HCT116 (cell line): ENCODE data around the gene PTDSS2. TPM values are rescaled to one million over a fixed set of nuclear protein-coding genes. Genes with fewer than 3 reads are reported as not detected.

Experiments
- ATAC-seq: fragments of 200-7000 bp; cut with Tn5 transposase; 2 replicates; pipeline ENCODE4 v1.9.1; 2020; ENCODE audit warnings: mild to moderate bottlenecking, moderate library complexity
- BruUV-seq: library from RNA; stranded (reverse); fragments of 400-500 nt; replicated peaks from 2 replicates; lab custom pipeline; 2021; lab: Mats Ljungman, UMichigan
- CTCF ChIA-PET: fragments of 300-600 bp; sonication (Branson Sonifier 250); formaldehyde crosslinking; loops from one replicate; lab custom pipeline; 2021; ENCODE audit warnings: antibody characterized with exemption; lab: Charles Lee
- POLR2A ChIA-PET: fragments of 300-600, 350-600 bp; sonication (Branson Sonifier 250); formaldehyde crosslinking; loops from one replicate; lab custom pipeline; 2021; ENCODE audit warnings: antibody characterized with exemption; lab: Charles Lee
- RAD21 ChIA-PET, 2 experiments: fragments of 300-600 bp; sonication (Branson Sonifier 250); formaldehyde crosslinking; loops; one replicate each; lab custom pipeline; 2023; ENCODE audit warnings: low total read pairs in 2 of 2; ENCODE audit not compliant: uncharacterized antibody in 2 of 2, unreplicated experiment in 2 of 2, low non-redundant PET in 1 of 2; lab: Charles Lee
- DNase-seq: peaks from one replicate; pipeline ENCODE4 v3.0.0-alpha.2; 2010; ENCODE audit warnings: low read depth, low spot score
- H2AFZ ChIP-seq: fragments of 200-600 bp; shearing (Covaris generic), sonication (generic); 2 replicates; pipeline ENCODE4 v1.6.1; 2017; ENCODE audit warnings: low read depth, mixed run types, mixed read lengths, antibody characterized with exemption, low read length; ENCODE audit not compliant: poor library complexity, severe bottlenecking
- H3K27ac ChIP-seq: 2 replicates; pipeline ENCODE4 v1.5.1; 2012; ENCODE audit warnings: low read depth, low read length
- H3K27me3 ChIP-seq: fragments of 200-600 bp; sonication (generic); 2 replicates; pipeline ENCODE4 v1.6.1; 2016; ENCODE audit warnings: mixed run types, low read length, mixed read lengths; ENCODE audit not compliant: insufficient read depth
- H3K36me3 ChIP-seq, 2 experiments: fragments of 200-500 bp in 1 of 2; fragments of 200-600 bp in 1 of 2; sonication (Bioruptor generic) in 1 of 2; sonication (generic) in 1 of 2; 2 replicates each; pipeline versions ENCODE4 v1.5.1 to v1.6.1; 2014 to 2016; ENCODE audit warnings: low read length in 2 of 2, inconsistent platforms in 1 of 2, mixed read lengths in 1 of 2, mixed run types in 1 of 2; ENCODE audit not compliant: insufficient read depth in 2 of 2, control insufficient read depth in 1 of 2
- H3K4me1 ChIP-seq, 2 experiments: fragments of 200-600 bp in 1 of 2; sonication (generic) in 1 of 2; 2 replicates each; pipeline versions ENCODE4 v1.5.1 to v1.6.1; 2012 to 2017; ENCODE audit warnings: low read length in 2 of 2, inconsistent platforms in 1 of 2, mild to moderate bottlenecking in 1 of 2, mixed read lengths in 1 of 2, mixed run types in 1 of 2, moderate library complexity in 1 of 2; ENCODE audit not compliant: insufficient read depth in 2 of 2, control insufficient read depth in 1 of 2
- H3K4me2 ChIP-seq: fragments of 200-600 bp; sonication (generic); 2 replicates; pipeline ENCODE4 v1.6.1; 2017; ENCODE audit warnings: mixed run types, low read length, mixed read lengths
- H3K4me3 ChIP-seq, 2 experiments: fragments of 200-600 bp in 1 of 2; sonication (generic) in 1 of 2; replicated peaks in 1 of 2; 2 replicates each; pipeline ENCODE4 v1.5.1; 2011 to 2016; ENCODE audit warnings: low read length in 2 of 2, control low read depth in 1 of 2, low read depth in 1 of 2, mild to moderate bottlenecking in 1 of 2, mixed read lengths in 1 of 2, mixed run types in 1 of 2
- H3K79me2 ChIP-seq: fragments of 200-600 bp; sonication (generic); 2 replicates; pipeline ENCODE4 v1.6.1; 2017; ENCODE audit warnings: mild to moderate bottlenecking, mixed run types, low read length, moderate library complexity, mixed read lengths; ENCODE audit not compliant: insufficient read depth
- H3K9ac ChIP-seq: fragments of 200-600 bp; sonication (generic); 2 replicates; pipeline ENCODE4 v1.6.1; 2016; ENCODE audit warnings: low read length, mixed read lengths
- H3K9me2 ChIP-seq: fragments of 200-600 bp; sonication (generic), shearing (Covaris generic); 2 replicates; pipeline ENCODE4 v1.6.1; 2017; ENCODE audit warnings: mixed run types, mild to moderate bottlenecking, moderate library complexity; ENCODE audit not compliant: insufficient read depth
- H3K9me3 ChIP-seq, 2 experiments: fragments of 200-500 bp in 1 of 2; fragments of 200-600 bp in 1 of 2; sonication (Bioruptor generic) in 1 of 2; sonication (generic) in 1 of 2; 2 replicates each; pipeline ENCODE4 v1.6.1; 2014 to 2017; ENCODE audit warnings: low read length in 2 of 2, mixed read lengths in 2 of 2, inconsistent platforms in 1 of 2, low read depth in 1 of 2, mild to moderate bottlenecking in 1 of 2, mixed run types in 1 of 2, moderate library complexity in 1 of 2; ENCODE audit not compliant: control insufficient read depth in 1 of 2, insufficient read depth in 1 of 2
- H4K20me1 ChIP-seq: fragments of 200-600 bp; sonication (generic), shearing (Covaris generic); 2 replicates; pipeline ENCODE4 v1.6.1; 2017; ENCODE audit warnings: mixed run types, mild to moderate bottlenecking, moderate library complexity; ENCODE audit not compliant: insufficient read depth
- CBX3 ChIP-seq: IDR thresholded peaks from 2 replicates; pipeline ENCODE4 v1.6.1; 2012; ENCODE audit warnings: low read depth
- CEBPB ChIP-seq: IDR thresholded peaks from 2 replicates; pipeline ENCODE4 v1.6.1; 2012; ENCODE audit warnings: low read depth
- CTCF ChIP-seq, 3 experiments: fragments of 200-600 bp in 1 of 3; sonication (generic) in 1 of 3; IDR thresholded peaks in 2 of 3; conservative IDR thresholded peaks in 1 of 3; 2 replicates each; pipeline ENCODE4 v1.5.1; 2012 to 2017; ENCODE audit warnings: low read depth in 2 of 3, low read length in 2 of 3, antibody characterized with exemption in 1 of 3, borderline replicate concordance in 1 of 3, control low read depth in 1 of 3, mild to moderate bottlenecking in 1 of 3, mixed read lengths in 1 of 3, mixed run types in 1 of 3, moderate library complexity in 1 of 3; ENCODE audit not compliant: insufficient read depth in 1 of 3
- EGR1 ChIP-seq: IDR thresholded peaks from 2 replicates; pipeline ENCODE4 v1.6.1; 2012; ENCODE audit warnings: low read depth
- ELF1 ChIP-seq: IDR thresholded peaks from 2 replicates; pipeline ENCODE4 v1.6.1; 2012; ENCODE audit warnings: low read depth, borderline replicate concordance
- EZH2phosphoT487 ChIP-seq: fragments of 200-600 bp; IDR thresholded peaks from 2 replicates; pipeline ENCODE4 v1.6.1; 2018; ENCODE audit warnings: antibody characterized with exemption, borderline replicate concordance
- FOSL1 ChIP-seq: IDR thresholded peaks from 2 replicates; pipeline ENCODE4 v1.6.1; 2012; ENCODE audit warnings: low read depth
- RAD21 ChIP-seq: IDR thresholded peaks from 2 replicates; pipeline ENCODE4 v1.6.1; 2012; ENCODE audit warnings: low read depth, mild to moderate bottlenecking
- SIN3A ChIP-seq: IDR thresholded peaks from 2 replicates; pipeline ENCODE4 v1.6.1; 2012; ENCODE audit warnings: low read depth
- SP1 ChIP-seq: IDR thresholded peaks from 2 replicates; pipeline ENCODE4 v1.6.1; 2012; ENCODE audit warnings: low read depth
- SRF ChIP-seq: IDR thresholded peaks from 2 replicates; pipeline ENCODE4 v1.6.1; 2012; ENCODE audit warnings: low read depth
- TCF7L2 ChIP-seq: IDR thresholded peaks from 2 replicates; pipeline ENCODE4 v1.7.0; 2011; ENCODE audit warnings: borderline replicate concordance, inconsistent platforms; ENCODE audit not compliant: insufficient read depth, insufficient read length; ENCODE audit errors: extremely low read depth
- YY1 ChIP-seq: IDR thresholded peaks from 2 replicates; pipeline ENCODE4 v1.6.1; 2011; ENCODE audit warnings: low read length, low read depth, moderate library complexity, mild to moderate bottlenecking; ENCODE audit not compliant: insufficient replicate concordance; ENCODE audit errors: extremely low read depth
- ZBTB33 ChIP-seq: IDR thresholded peaks from 2 replicates; pipeline ENCODE4 v1.6.1; 2011; ENCODE audit warnings: mild to moderate bottlenecking, low read length, moderate library complexity; ENCODE audit not compliant: insufficient replicate concordance; ENCODE audit errors: extremely low read depth
- ZFX ChIP-seq: fragments of 450-650 bp; IDR thresholded peaks from 2 replicates; pipeline ENCODE4 v1.6.1; 2017
- intact Hi-C: fragments of 100-400 bp; cut with micrococcal nuclease; formaldehyde crosslinking; loops from 2 replicates; pipeline ENCODE4 v1.10.0; 2022
- total RNA-seq: library from RNA; stranded (reverse); gene quantifications from one replicate; pipeline ENCODE4 v1.2.1, GENCODE V29; 2021; ENCODE audit not compliant: unreplicated experiment

The PTDSS2 gene
- total RNA-seq, 1 experiment from 2014 or later, result 40.1 TPM

- ATAC-seq, result no peak
- no peak overlapping the region for H3K9ac ChIP-seq
These were observed 24.9 kb downstream of the PTDSS2 start for GRCh38 chr11:474914-475506.

GRCh38 chr11:475941-476340 lies 25.9 kb downstream of the PTDSS2 start:
- no TSS peak for BruUV-seq
- RAD21 ChIA-PET, result no interaction called here
- peaks cover 46% of the 10 kb centered on the region; the same call in 1 of the 2 replicates for H3K79me2 ChIP-seq

More at GRCh38 chr11:474914-475506, 24.9 kb downstream of the PTDSS2 start:
- TF ChIP-seq YY1, result no peak
- H3K79me2 ChIP-seq, result peaks cover 49% of the 10 kb centered on the region; the same call in 1 of the 2 replicates
- no peaks in the 10 kb centered on the region for H3K9me2 ChIP-seq
- no peak overlapping the region for H3K27ac ChIP-seq
- H2AFZ ChIP-seq, result no peak overlapping the region
- intact Hi-C loops, result no loop called here
- DNase-seq, result no peak
- ChIA-PET RAD21 (no interaction called here), CTCF (no interaction called here), POLR2A (no interaction called here)
- no peak overlapping the region for H3K4me2 ChIP-seq
- H3K27me3 ChIP-seq, result no peaks in the 10 kb centered on the region
- H3K4me1 ChIP-seq, result no peaks in the 10 kb centered on the region
- H3K9me3 ChIP-seq, result no peaks in the 10 kb centered on the region
- no peak overlapping the region for H3K4me3 ChIP-seq
- no peaks in the 10 kb centered on the region; the same call in 1 of the 2 replicates for H4K20me1 ChIP-seq
- peaks cover 0 to 3% of the 10 kb centered on the region in 2 experiments; a peak in 1 of 4 replicates for H3K36me3 ChIP-seq
- BruUV-seq, result no TSS peak

More at GRCh38 chr11:475941-476340, 25.9 kb downstream of the PTDSS2 start:
- no peaks in the 10 kb centered on the region for H3K9me2 ChIP-seq
- no peaks in the 10 kb centered on the region; the same call in 1 of the 2 replicates for H4K20me1 ChIP-seq
- H3K9me3 ChIP-seq, result no peaks in the 10 kb centered on the region
- H3K4me1 ChIP-seq, result no peaks in the 10 kb centered on the region
- ChIA-PET CTCF (no interaction called here), POLR2A (no interaction called here)
- H3K27ac ChIP-seq, result no peak overlapping the region
- no peak for ATAC-seq
- peaks cover 0 to 3% of the 10 kb centered on the region in 2 experiments; a peak in 1 of 4 replicates for H3K36me3 ChIP-seq
- H3K9ac ChIP-seq, result no peak overlapping the region
- intact Hi-C loops, result no loop called here
- no peak overlapping the region for H3K4me2 ChIP-seq
- no peak overlapping the region for H2AFZ ChIP-seq
- H3K4me3 ChIP-seq, result no peak overlapping the region
- no peak for DNase-seq
- TF ChIP-seq EGR1 (no peak), SIN3A (no peak), TCF7L2 (no peak), EZH2phosphoT487 (no peak), FOSL1 (no peak), SP1 (no peak), ELF1 (no peak), ZFX (no peak), CBX3 (no peak), CEBPB (no peak), RAD21 (no peak), CTCF (IDR thresholded peaks at IDR 0.05 in 2 of 3, conservative IDR thresholded peaks at IDR 0.05 in 1 of 3; ENCODE audit: borderline replicate concordance in 1 of 3, insufficient read depth in 1 of 3, low read depth in 2 of 3, low read length in 2 of 3) (no peak), SRF (no peak), ZBTB33 (no peak)
- H3K27me3 ChIP-seq, result no peaks in the 10 kb centered on the region
